HepG2 (cell line): ENCODE results near the gene MYL11. TPM values are rescaled to one million over a fixed set of nuclear protein-coding genes. Genes with fewer than 3 reads are reported as not detected.

ENCODE experiments used
- CREB3 ChIP-seq: sonication (generic); formaldehyde crosslinking; IDR thresholded peaks from 2 replicates; pipeline ENCODE4 v1.5.0; 2020; ENCODE audit warnings: missing genetic modification reagents
- EED ChIP-seq: sonication (generic); formaldehyde crosslinking; IDR thresholded peaks from 2 replicates; pipeline ENCODE4 v1.5.0; 2020; ENCODE audit warnings: mild to moderate bottlenecking, missing genetic modification reagents
- HNF4A ChIP-seq: sonication (generic); formaldehyde crosslinking; IDR thresholded peaks from 2 replicates; pipeline ENCODE4 v1.4.0; 2020; ENCODE audit warnings: missing genetic modification reagents
- KDM4B ChIP-seq: sonication (generic); formaldehyde crosslinking; IDR thresholded peaks from 2 replicates; pipeline ENCODE4 v1.4.0; 2020; ENCODE audit warnings: missing genetic modification reagents
- MBD4 ChIP-seq: IDR thresholded peaks from 2 replicates; pipeline ENCODE4 v1.6.1; 2012; ENCODE audit warnings: low read length, inconsistent platforms, borderline replicate concordance
- MIXL1 ChIP-seq: IDR thresholded peaks from 2 replicates; pipeline ENCODE4 v1.6.1; 2016
- SNAPC2 ChIP-seq: sonication (generic); formaldehyde crosslinking; IDR thresholded peaks from 2 replicates; pipeline ENCODE4 v1.8.1; 2022; ENCODE audit warnings: mild to moderate bottlenecking, missing genetic modification reagents
- ZNF430 ChIP-seq: sonication (generic); formaldehyde crosslinking; IDR thresholded peaks from 2 replicates; pipeline ENCODE4 v1.9.0; 2021; ENCODE audit warnings: mild to moderate bottlenecking, missing genetic modification reagents
- polyA plus RNA-seq, 8 experiments: library from polyadenylated mRNA; depleted of rRNA in 3 of 8; stranded (reverse) in 7 of 8; unstranded in 1 of 8; fragments of >200 nt; fragmentation: Illumina TruSeq in 4 of 8; extraction: Trizol in 4 of 8; gene quantifications; 2 replicates each; pipeline versions ENCODE4 v1.2.1 to v1.2.3, GENCODE V29; 2011 to 2016; ENCODE audit warnings: low read depth in 4 of 8, missing spikeins in 1 of 8, mixed read lengths in 1 of 8; ENCODE audit not compliant: insufficient read depth in 1 of 8
- total RNA-seq, 5 experiments: library from RNA; depleted of rRNA; stranded (reverse); fragments of >200 nt; fragmentation: Illumina TruSeq; extraction: Trizol; gene quantifications; 2 replicates each; pipeline ENCODE4 v1.2.3, GENCODE V29; 2016; ENCODE audit warnings: low read depth in 1 of 5
- TF ChIP-seq, protein P1 (sequence below): sonication (generic); formaldehyde crosslinking; IDR thresholded peaks from 2 replicates; pipeline ENCODE4 v1.5.0; 2020; ENCODE audit warnings: mild to moderate bottlenecking, missing genetic modification reagents, borderline replicate concordance
- TF ChIP-seq, protein P2 (sequence below): sonication (generic); formaldehyde crosslinking; IDR thresholded peaks from 2 replicates; pipeline ENCODE4 v1.5.0; 2020; ENCODE audit warnings: mild to moderate bottlenecking, missing genetic modification reagents

MYL11 gene
- total and polyA plus RNA-seq, 2 of the 13 experiments (the other 11 are each of a cell fraction or from before 2014, with no cell fraction given), result not detected

- TF ChIP-seq, protein P1, sequence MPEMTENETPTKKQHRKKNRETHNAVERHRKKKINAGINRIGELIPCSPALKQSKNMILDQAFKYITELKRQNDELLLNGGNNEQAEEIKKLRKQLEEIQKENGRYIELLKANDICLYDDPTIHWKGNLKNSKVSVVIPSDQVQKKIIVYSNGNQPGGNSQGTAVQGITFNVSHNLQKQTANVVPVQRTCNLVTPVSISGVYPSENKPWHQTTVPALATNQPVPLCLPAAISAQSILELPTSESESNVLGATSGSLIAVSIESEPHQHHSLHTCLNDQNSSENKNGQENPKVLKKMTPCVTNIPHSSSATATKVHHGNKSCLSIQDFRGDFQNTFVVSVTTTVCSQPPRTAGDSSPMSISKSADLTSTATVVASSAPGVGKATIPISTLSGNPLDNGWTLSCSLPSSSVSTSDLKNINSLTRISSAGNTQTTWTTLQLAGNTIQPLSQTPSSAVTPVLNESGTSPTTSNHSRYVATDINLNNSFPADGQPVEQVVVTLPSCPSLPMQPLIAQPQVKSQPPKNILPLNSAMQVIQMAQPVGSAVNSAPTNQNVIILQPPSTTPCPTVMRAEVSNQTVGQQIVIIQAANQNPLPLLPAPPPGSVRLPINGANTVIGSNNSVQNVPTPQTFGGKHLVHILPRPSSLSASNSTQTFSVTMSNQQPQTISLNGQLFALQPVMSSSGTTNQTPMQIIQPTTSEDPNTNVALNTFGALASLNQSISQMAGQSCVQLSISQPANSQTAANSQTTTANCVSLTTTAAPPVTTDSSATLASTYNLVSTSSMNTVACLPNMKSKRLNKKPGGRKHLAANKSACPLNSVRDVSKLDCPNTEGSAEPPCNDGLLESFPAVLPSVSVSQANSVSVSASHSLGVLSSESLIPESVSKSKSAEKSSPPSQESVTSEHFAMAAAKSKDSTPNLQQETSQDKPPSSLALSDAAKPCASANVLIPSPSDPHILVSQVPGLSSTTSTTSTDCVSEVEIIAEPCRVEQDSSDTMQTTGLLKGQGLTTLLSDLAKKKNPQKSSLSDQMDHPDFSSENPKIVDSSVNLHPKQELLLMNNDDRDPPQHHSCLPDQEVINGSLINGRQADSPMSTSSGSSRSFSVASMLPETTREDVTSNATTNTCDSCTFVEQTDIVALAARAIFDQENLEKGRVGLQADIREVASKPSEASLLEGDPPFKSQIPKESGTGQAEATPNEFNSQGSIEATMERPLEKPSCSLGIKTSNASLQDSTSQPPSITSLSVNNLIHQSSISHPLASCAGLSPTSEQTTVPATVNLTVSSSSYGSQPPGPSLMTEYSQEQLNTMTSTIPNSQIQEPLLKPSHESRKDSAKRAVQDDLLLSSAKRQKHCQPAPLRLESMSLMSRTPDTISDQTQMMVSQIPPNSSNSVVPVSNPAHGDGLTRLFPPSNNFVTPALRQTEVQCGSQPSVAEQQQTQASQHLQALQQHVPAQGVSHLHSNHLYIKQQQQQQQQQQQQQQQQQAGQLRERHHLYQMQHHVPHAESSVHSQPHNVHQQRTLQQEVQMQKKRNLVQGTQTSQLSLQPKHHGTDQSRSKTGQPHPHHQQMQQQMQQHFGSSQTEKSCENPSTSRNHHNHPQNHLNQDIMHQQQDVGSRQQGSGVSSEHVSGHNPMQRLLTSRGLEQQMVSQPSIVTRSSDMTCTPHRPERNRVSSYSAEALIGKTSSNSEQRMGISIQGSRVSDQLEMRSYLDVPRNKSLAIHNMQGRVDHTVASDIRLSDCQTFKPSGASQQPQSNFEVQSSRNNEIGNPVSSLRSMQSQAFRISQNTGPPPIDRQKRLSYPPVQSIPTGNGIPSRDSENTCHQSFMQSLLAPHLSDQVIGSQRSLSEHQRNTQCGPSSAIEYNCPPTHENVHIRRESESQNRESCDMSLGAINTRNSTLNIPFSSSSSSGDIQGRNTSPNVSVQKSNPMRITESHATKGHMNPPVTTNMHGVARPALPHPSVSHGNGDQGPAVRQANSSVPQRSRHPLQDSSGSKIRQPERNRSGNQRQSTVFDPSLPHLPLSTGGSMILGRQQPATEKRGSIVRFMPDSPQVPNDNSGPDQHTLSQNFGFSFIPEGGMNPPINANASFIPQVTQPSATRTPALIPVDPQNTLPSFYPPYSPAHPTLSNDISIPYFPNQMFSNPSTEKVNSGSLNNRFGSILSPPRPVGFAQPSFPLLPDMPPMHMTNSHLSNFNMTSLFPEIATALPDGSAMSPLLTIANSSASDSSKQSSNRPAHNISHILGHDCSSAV (CRISPR knock-in tag), result no peak
- TF ChIP-seq CREB3 (no peak), MBD4 (no peak), HNF4A (CRISPR knock-in tag) (peak; percentile 21; the same call in 1 of the 2 replicates), KDM4B (no peak; the same call in 1 of the 2 replicates), EED (CRISPR knock-in tag) (peak; percentile 89), ZNF430 (CRISPR knock-in tag) (peak; percentile 33; the same call in 1 of the 2 replicates), SNAPC2 (0 out of 2 replicates have a peak, but pooled peaks have one; percentile 59), MIXL1 (CRISPR knock-in tag) (no peak)
- TF ChIP-seq, protein P2, sequence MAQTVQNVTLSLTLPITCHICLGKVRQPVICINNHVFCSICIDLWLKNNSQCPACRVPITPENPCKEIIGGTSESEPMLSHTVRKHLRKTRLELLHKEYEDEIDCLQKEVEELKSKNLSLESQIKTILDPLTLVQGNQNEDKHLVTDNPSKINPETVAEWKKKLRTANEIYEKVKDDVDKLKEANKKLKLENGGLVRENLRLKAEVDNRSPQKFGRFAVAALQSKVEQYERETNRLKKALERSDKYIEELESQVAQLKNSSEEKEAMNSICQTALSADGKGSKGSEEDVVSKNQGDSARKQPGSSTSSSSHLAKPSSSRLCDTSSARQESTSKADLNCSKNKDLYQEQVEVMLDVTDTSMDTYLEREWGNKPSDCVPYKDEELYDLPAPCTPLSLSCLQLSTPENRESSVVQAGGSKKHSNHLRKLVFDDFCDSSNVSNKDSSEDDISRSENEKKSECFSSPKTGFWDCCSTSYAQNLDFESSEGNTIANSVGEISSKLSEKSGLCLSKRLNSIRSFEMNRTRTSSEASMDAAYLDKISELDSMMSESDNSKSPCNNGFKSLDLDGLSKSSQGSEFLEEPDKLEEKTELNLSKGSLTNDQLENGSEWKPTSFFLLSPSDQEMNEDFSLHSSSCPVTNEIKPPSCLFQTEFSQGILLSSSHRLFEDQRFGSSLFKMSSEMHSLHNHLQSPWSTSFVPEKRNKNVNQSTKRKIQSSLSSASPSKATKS (CRISPR knock-in tag), result no peak
Observed at GRCh38 chr16:30407102-30407803, 32.7 kb downstream of the MYL11 start, which contains the start of gene ZNF771 (continued).
